HT-29 (cell line): ENCODE measurements around the gene MC3R. TPM values are rescaled to one million over a fixed set of nuclear protein-coding genes. Genes with fewer than 3 reads are reported as not detected.

Experiments
- DNase-seq: peaks from one replicate; pipeline ENCODE4 v3.0.0-alpha.2; 2015; ENCODE audit warnings: low spot score
- small RNA-seq: library from RNA; depleted of rRNA; stranded (forward); fragments of <200 nt; gene quantifications from one replicate; pipeline ENCODE3, GENCODE V24; 2014
- total RNA-seq: library from RNA; depleted of rRNA; stranded (reverse); fragments of >200 nt; shearing (Covaris generic); gene quantifications from 2 replicates; pipeline ENCODE4 v1.2.3, GENCODE V29; 2014; rRNA removed

Gene MC3R
- total RNA-seq, 1 experiment from 2014 or later, result not detected

DNA sequence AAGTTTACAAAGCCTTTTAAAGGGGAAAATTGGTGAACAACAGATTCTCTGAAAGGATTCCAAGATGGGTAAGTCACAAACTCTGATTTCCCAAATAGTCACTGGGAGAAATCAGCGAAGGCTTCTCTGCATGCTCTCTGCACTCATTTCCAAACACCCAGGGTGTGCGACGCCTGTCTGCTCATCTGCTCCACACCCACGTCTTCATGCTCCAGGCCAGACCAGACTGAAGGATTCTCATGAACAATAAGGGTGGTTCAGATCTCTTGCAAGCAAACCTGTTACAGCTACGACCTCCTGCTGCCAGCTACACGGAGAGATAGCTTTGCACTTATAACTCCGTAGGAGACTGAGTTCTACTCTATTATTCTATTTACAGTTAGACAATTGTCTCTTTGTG is 1.4 kb downstream of the MC3R start:
- DNase-seq, result no peak

GRCh38 chr20:56257604-56258003 is 9.1 kb downstream of the MC3R start:
- no peak for DNase-seq

- DNase-seq, result no peak
Observed at GRCh38 chr20:56259948-56260347, 11.4 kb downstream of the MC3R start.

- no peak for DNase-seq
Observed at GRCh38 chr20:56268536-56268935, 20.0 kb downstream of the MC3R start.

GRCh38 chr20:56271974-56272373 is 23.4 kb downstream of the MC3R start:
- no peak for DNase-seq

GRCh38 chr20:56273491-56273890 is 25.0 kb downstream of the MC3R start:
- DNase-seq, result no peak

- no peak for DNase-seq
Observed at GRCh38 chr20:56274156-56274555, 25.6 kb downstream of the MC3R start.

- DNase-seq, result no peak
Observed at GRCh38 chr20:56278196-56278595, 29.7 kb downstream of the MC3R start.

DNA sequence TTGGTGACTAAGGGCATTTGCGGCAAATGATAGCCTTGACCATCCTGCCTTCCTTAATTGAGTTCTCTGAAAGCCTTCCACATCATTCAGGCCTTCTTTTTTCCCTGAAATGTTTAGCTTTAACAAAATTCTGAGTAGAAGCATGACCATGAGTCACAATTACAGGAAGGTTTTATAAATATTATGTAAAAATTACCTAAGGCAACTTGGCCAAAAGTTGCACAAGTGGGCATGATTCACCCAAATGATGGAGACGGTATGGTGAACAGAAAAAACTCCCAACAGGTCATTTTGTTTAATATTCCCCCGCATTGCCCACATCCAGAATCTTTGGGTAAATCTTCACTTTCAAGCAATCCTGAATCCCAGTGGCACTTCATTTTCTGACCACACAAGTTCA is 37.0 kb downstream of the MC3R start:
- DNase-seq, result no peak

DNA sequence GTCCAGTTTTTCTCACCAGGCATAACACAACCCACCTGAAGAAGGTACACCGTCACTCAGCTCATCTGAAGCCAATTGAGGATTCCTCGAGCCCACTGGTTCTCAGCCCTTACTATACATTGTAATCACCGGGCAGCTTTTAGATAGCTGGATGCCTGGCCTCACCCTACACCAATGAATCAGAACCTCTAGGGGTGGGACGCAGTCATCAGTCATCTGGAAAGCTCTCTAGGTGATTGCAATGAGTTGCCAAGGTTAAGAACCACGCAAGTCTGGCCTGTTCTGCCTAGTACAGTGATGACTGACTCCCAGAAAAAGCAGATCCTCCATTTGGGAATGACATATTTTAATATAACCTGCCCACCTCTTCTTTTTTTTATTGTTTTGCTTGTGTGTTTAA is 41.1 kb downstream of the MC3R start:
- DNase-seq, result no peak

GRCh38 chr20:56299362-56299761 is 50.8 kb downstream of the MC3R start:
- no peak for DNase-seq

Small RNA genes lying within 50 kb of the gene (small RNA-seq; reads per million reads assigned to genes)
- gene RNA5SP487, result 2.0 reads per million, percentile 65 among the genes with 10 or more reads in this experiment

Other genes starting within 250 kb of the MC3R start
- not detected in 2 replicates for gene CBLN4, start 243.2 kb upstream of the MC3R start, total RNA-seq
- gene FAM210B, start 110.2 kb downstream of the MC3R start, total RNA-seq, result 3.5 and 4.4 TPM in 2 replicates
- 75.4 and 94.1 TPM in 2 replicates for gene AURKA, start 143.5 kb downstream of the MC3R start, total RNA-seq
- 44.9 and 49.0 TPM in 2 replicates for gene CSTF1, start 143.9 kb downstream of the MC3R start, total RNA-seq
- gene CASS4, start 163.5 kb downstream of the MC3R start, total RNA-seq, result 0.05 TPM in 1 of 2 replicates, not detected in the other
- 77.0 and 86.0 TPM in 2 replicates for gene RTF2, start 219.9 kb downstream of the MC3R start, total RNA-seq